CD4-positive, alpha-beta T cell (primary cell): ENCODE measurements around the gene RNF150. TPM values are rescaled to one million over a fixed set of nuclear protein-coding genes. Genes with fewer than 3 reads are reported as not detected.

Source experiments
- ATAC-seq: fragments of 200-7000 bp; cut with Tn5 transposase; one replicate; pipeline ENCODE4 v1.10.0; 2022; ENCODE audit warnings: mild to moderate bottlenecking; ENCODE audit not compliant: poor library complexity
- CTCF ChIA-PET: fragments of 350-600 bp; sonication (Branson Sonifier 250); formaldehyde crosslinking; loops from one replicate; lab custom pipeline; 2021; ENCODE audit warnings: antibody characterized with exemption, inconsistent platforms; lab: Charles Lee
- POLR2A ChIA-PET: fragments of 350-600 bp; sonication (Branson Sonifier 250); formaldehyde crosslinking; loops from one replicate; lab custom pipeline; 2021; ENCODE audit warnings: antibody characterized with exemption, inconsistent platforms; lab: Charles Lee
- DNase-seq, 14 experiments: peaks; one replicate each; pipeline ENCODE4 v3.0.0-alpha.2; 2013 to 2020; ENCODE audit warnings: mixed read lengths in 2 of 14
- H3K27ac ChIP-seq, 2 donors: one replicate each; pipeline versions ENCODE4 v1.5.1 to v1.7.0; 2013; ENCODE audit warnings: low read length in 2 of 2, low read depth in 1 of 2, mild to moderate bottlenecking in 1 of 2
- H3K27me3 ChIP-seq, 2 experiments: 1 replicate in 1 of 2; 2 replicates in 1 of 2; pipeline versions ENCODE4 v1.6.1 to v1.7.0; 2013; ENCODE audit warnings: low read length in 2 of 2, control low read depth in 1 of 2, mild to moderate bottlenecking in 1 of 2, moderate library complexity in 1 of 2; ENCODE audit not compliant: insufficient read depth in 2 of 2, control insufficient read depth in 1 of 2
- H3K36me3 ChIP-seq: one replicate; pipeline ENCODE4 v1.6.1; 2013; ENCODE audit warnings: low read length, control low read depth; ENCODE audit not compliant: insufficient read depth
- H3K4me1 ChIP-seq: one replicate; pipeline ENCODE4 v1.6.1; 2013; ENCODE audit warnings: low read length, control low read depth; ENCODE audit not compliant: insufficient read depth
- H3K4me3 ChIP-seq: one replicate; pipeline ENCODE4 v1.5.1; 2013; ENCODE audit warnings: mild to moderate bottlenecking, low read length, moderate library complexity
- H3K9me3 ChIP-seq, 2 experiments: 1 replicate in 1 of 2; 2 replicates in 1 of 2; pipeline versions ENCODE4 v1.6.1 to v1.7.0; 2013; ENCODE audit warnings: low read length in 2 of 2, mild to moderate bottlenecking in 2 of 2, control low read depth in 1 of 2, moderate library complexity in 1 of 2; ENCODE audit not compliant: control insufficient read depth in 1 of 2, insufficient read depth in 1 of 2
- H3K27ac Mint-ChIP-seq: one replicate; pipeline ENCODE4 v1.8.0; 2020; ENCODE audit warnings: mixed read lengths
- H3K27me3 Mint-ChIP-seq: one replicate; pipeline ENCODE4 v1.8.0; 2021; ENCODE audit warnings: mixed read lengths
- H3K36me3 Mint-ChIP-seq: one replicate; pipeline ENCODE4 v1.8.0; 2021; ENCODE audit warnings: low read depth, mixed read lengths
- H3K4me1 Mint-ChIP-seq: one replicate; pipeline ENCODE4 v1.8.0; 2021; ENCODE audit warnings: low read depth, mixed read lengths
- H3K4me3 Mint-ChIP-seq: one replicate; pipeline ENCODE4 v1.8.0; 2020; ENCODE audit warnings: mild to moderate bottlenecking, mixed read lengths
- H3K9me3 Mint-ChIP-seq: one replicate; pipeline ENCODE4 v1.8.0; 2020; ENCODE audit warnings: mixed read lengths
- CTCF ChIP-seq: fragments of 200-600 bp; IDR thresholded peaks from one replicate; pipeline ENCODE4 v1.8.0; 2022; ENCODE audit warnings: antibody characterized with exemption, mild to moderate bottlenecking
- intact Hi-C, 2 experiments: fragments of 100-400 bp; cut with DNase I in 1 of 2; cut with micrococcal nuclease in 1 of 2; formaldehyde crosslinking; loops; one replicate each; pipeline versions ENCODE4 v1.15.1 to v1.9.0; 2023 to 2025; cut with DNase I, micrococcal nuclease
- polyA plus RNA-seq, 2 donors: library from polyadenylated mRNA; unstranded; fragments of 120-200 nt; gene quantifications; one replicate each; pipeline ENCODE4 v1.2.1, GENCODE V29; 2013
- total RNA-seq, 174 experiments: library from RNA in 2 of 174; stranded (reverse) in 2 of 174; gene quantifications; one replicate each; pipeline ENCODE4 v1.2.3 and lab custom pipeline; 2021 to 2026

Gene RNF150
- total RNA-seq: not detected
- 0.01 TPM for polyA plus RNA-seq (2013, experiment 1 of 2)
- 0.82 TPM for polyA plus RNA-seq (2013, experiment 2 of 2)
- total RNA-seq (lab: John Stamatoyannopoulos, UW): 0 to 0.70 (median 0.07) reads per million in 172 experiments

- peaks cover 30 to 79% of the 10 kb centered on the region in 2 experiments for H3K27me3 ChIP-seq
- POLR2A ChIA-PET: no interaction called here
- no peaks in the 10 kb centered on the region for H3K36me3 Mint-ChIP-seq
Measured at GRCh38 chr4:141133146-141133998, at the start of gene RNF150. TSS of gene RNF150 (minus strand) at chr4:141133469.

GRCh38 chr4:141180991-141181761 is 47.9 kb upstream of the RNF150 start:
- no peaks in the 10 kb centered on the region for H3K36me3 Mint-ChIP-seq

More at GRCh38 chr4:141133146-141133998, at the start of gene RNF150:
- DNase-seq: peak in 4 of 14 experiments; percentile 7 to 54 (median 25)
- Histone ChIP-seq H3K4me1 (peaks cover 11% of the 10 kb centered on the region), H3K4me3 (peak within 1 kb of the TSS; percentile 21), H3K27ac (no peak within 1 kb of the TSS), H3K9me3 (peaks cover 0 to 5% of the 10 kb centered on the region in 2 experiments), H3K36me3 (no peaks in the 10 kb centered on the region)
- intact Hi-C loops: no loop called here
- no peaks in the 10 kb centered on the region for H3K9me3 Mint-ChIP-seq
- peaks cover 13% of the 10 kb centered on the region for H3K4me1 Mint-ChIP-seq
- TF ChIP-seq CTCF: peak; percentile 20
- CTCF ChIA-PET: no interaction called here
- H3K27me3 Mint-ChIP-seq: peaks cover 81% of the 10 kb centered on the region
- no peak within 1 kb of the TSS for H3K27ac Mint-ChIP-seq
- peak within 1 kb of the TSS; percentile 86 for H3K4me3 Mint-ChIP-seq
- ATAC-seq: peak; percentile 34

More at GRCh38 chr4:141180991-141181761, 47.9 kb upstream of the RNF150 start:
- no peak overlapping the region for H3K4me3 Mint-ChIP-seq
- Histone ChIP-seq H3K4me3 (no peak overlapping the region), H3K9me3 (no peaks in the 10 kb centered on the region), H3K4me1 (no peaks in the 10 kb centered on the region), H3K36me3 (no peaks in the 10 kb centered on the region), H3K27ac (no peak overlapping the region), H3K27me3 (peaks cover 0 to 3% of the 10 kb centered on the region in 2 experiments)
- DNase-seq (no peak), ATAC-seq (no peak)
- peaks cover 23% of the 10 kb centered on the region for H3K27me3 Mint-ChIP-seq
- ChIA-PET CTCF (no interaction called here), POLR2A (no interaction called here)
- intact Hi-C loops: no loop called here
- H3K9me3 Mint-ChIP-seq: no peaks in the 10 kb centered on the region
- no peaks in the 10 kb centered on the region for H3K4me1 Mint-ChIP-seq
- no peak for TF ChIP-seq CTCF
- no peak overlapping the region for H3K27ac Mint-ChIP-seq
